GM12892 (cell line): Measurements from ENCODE around the gene CXCR1.
"Not testable (repeated sequence)": the region's sequence is repeated elsewhere in the genome, so short reads cannot be mapped to it uniquely, and the experiment has no call there.

ENCODE experiments used
- POLR2A ChIP-seq: IDR thresholded peaks from 2 replicates; pipeline ENCODE4 v1.6.1; 2011; ENCODE audit warnings: low read depth, low read length, control low read depth
- TAF1 ChIP-seq: IDR thresholded peaks from 2 replicates; pipeline ENCODE4 v1.6.1; 2011; ENCODE audit warnings: low read depth, mild to moderate bottlenecking, control low read depth, low read length, borderline replicate concordance

DNA sequence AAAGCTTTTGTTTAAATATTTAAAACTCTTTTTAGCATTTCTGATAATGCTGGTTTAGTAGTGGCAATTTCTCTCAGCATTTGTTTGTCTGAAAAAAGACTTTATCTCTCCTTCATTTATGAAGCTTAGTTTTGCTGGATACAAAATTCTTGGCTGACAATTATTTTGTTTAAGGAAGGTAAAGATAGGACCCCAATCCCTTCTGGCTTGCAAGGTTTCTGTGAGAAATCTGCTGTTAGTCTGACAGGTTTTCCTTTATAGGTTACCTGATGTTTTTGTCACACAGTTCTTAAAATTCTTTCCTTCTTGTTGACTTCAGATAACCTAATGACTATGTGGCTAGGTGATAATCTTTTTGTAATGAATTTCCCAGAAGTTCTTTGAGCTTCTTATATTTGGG, 44.5 kb downstream of the CXCR1 start:
- TF ChIP-seq TAF1, POLR2A: not testable (repeated sequence)
